Tibial nerve (tissue), 4 donors: ENCODE results near the gene NELL1.

Experiments used
- CTCF ChIP-seq, 5 experiments: fragments of 200-600 bp in 3 of 5; fragments of 450-650 bp in 2 of 5; sonication (generic) in 3 of 5; IDR thresholded peaks; one replicate each; pipeline ENCODE4 v1.5.1; 2016 to 2019; ENCODE audit warnings: antibody characterized with exemption in 5 of 5, mild to moderate bottlenecking in 3 of 5, moderate library complexity in 2 of 5
- EP300 ChIP-seq, 2 donors: sonication (generic); formaldehyde crosslinking; IDR thresholded peaks; one replicate each; pipeline ENCODE4 v1.6.1; 2017; ENCODE audit warnings: antibody characterized with exemption in 2 of 2, mild to moderate bottlenecking in 1 of 2

GRCh38 chr11:21411597-21411996 lies 742.2 kb downstream of the NELL1 start:
- TF ChIP-seq CTCF (IDR thresholded peaks at IDR 0.05) (no peak), EP300 (IDR thresholded peaks at IDR 0.05) (no peak)
